GM19328 (cell line): ENCODE data around the gene MTRF1.
"Not testable (repeated sequence)": the region's sequence is repeated elsewhere in the genome, so short reads cannot be mapped to it uniquely, and the experiment has no call there.

Experiments
- ATAC-seq: cut with Tn5 transposase; IDR thresholded peaks from one replicate; pipeline ENCODE4 v1.9.1; 2021; ENCODE audit warnings: mild to moderate bottlenecking, moderate library complexity; ENCODE audit not compliant: unreplicated experiment

The MTRF1 gene

GRCh38 chr13:41186481-41186880 is 76.9 kb downstream of the MTRF1 start:
- ATAC-seq, result no peak

GRCh38 chr13:41182231-41182630 is 81.1 kb downstream of the MTRF1 start:
- ATAC-seq, result no peak

- no peak for ATAC-seq
Measured at GRCh38 chr13:41179593-41180250, 83.7 kb downstream of the MTRF1 start.

- ATAC-seq, result no peak
Measured at GRCh38 chr13:41178040-41178439, 85.3 kb downstream of the MTRF1 start.

GRCh38 chr13:41177616-41178015 is 85.8 kb downstream of the MTRF1 start:
- no peak for ATAC-seq

GRCh38 chr13:41175576-41175975 is 87.8 kb downstream of the MTRF1 start:
- ATAC-seq, result not testable (repeated sequence)
